Adrenal gland (tissue), 12 donors: Measurements from ENCODE around the gene CMKLR1. TPM values are rescaled to one million over a fixed set of nuclear protein-coding genes. Genes with fewer than 3 reads are reported as not detected.

ENCODE experiments used
- DNase-seq, 7 donors: peaks; one replicate each; pipeline ENCODE4 v3.0.0-alpha.2; 2019 to 2020
- H3K27ac ChIP-seq, 5 donors: fragments of 200-600 bp; sonication (generic) in 4 of 5; 1 replicate in 3 of 5; 2 replicates in 2 of 5; pipeline versions ENCODE4 v1.5.1 to v1.8.0; 2016 to 2020; ENCODE audit warnings: mild to moderate bottlenecking in 1 of 5
- H3K27me3 ChIP-seq: fragments of 200-600 bp; 2 replicates; pipeline ENCODE4 v1.8.0; 2021
- H3K36me3 ChIP-seq, 2 donors: fragments of 200-600 bp; replicated peaks in 1 of 2; 1 replicate in 1 of 2; 2 replicates in 1 of 2; pipeline versions ENCODE4 v1.5.1 to v1.8.0; 2018 to 2022
- H3K4me1 ChIP-seq, 2 donors: fragments of 200-600 bp; replicated peaks in 1 of 2; 1 replicate in 1 of 2; 2 replicates in 1 of 2; pipeline versions ENCODE4 v1.5.1 to v1.8.0; 2018 to 2021
- H3K4me3 ChIP-seq, 4 donors: fragments of 200-600 bp; sonication (generic) in 3 of 4; one replicate each; pipeline ENCODE4 v1.5.1; 2016 to 2018
- H3K9me3 ChIP-seq, 3 donors: fragments of 200-600 bp; sonication (generic) in 1 of 3; replicated peaks in 1 of 3; 1 replicate in 2 of 3; 2 replicates in 1 of 3; pipeline versions ENCODE4 v1.5.1 to v1.8.0; 2016 to 2021
- CTCF ChIP-seq, 6 experiments: fragments of 450-650 bp in 4 of 6; fragments of 200-600 bp in 2 of 6; sonication (generic) in 1 of 6; IDR thresholded peaks; 1 replicate in 5 of 6; 2 replicates in 1 of 6; pipeline versions ENCODE4 v1.5.1 to v1.8.0; 2016 to 2021; ENCODE audit warnings: antibody characterized with exemption in 6 of 6, mild to moderate bottlenecking in 2 of 6, moderate library complexity in 1 of 6
- POLR2A ChIP-seq, 2 donors: fragments of 450-650 bp; IDR thresholded peaks; one replicate each; pipeline ENCODE4 v1.6.1; 2017; ENCODE audit warnings: antibody characterized with exemption in 2 of 2, mild to moderate bottlenecking in 2 of 2, moderate library complexity in 1 of 2
- WGBS, 4 donors: extraction: QIAGEN DNeasy Blood & Tissue Kit in 2 of 4; methylation state at CpG; one replicate each; pipeline versions ENCODE4 v1.1.5 to v1.1.7; 2013 to 2017; 5-methylcytosine and 5-hydroxymethylcytosine counted together
- intact Hi-C, 2 donors: fragments of 100-400 bp; cut with DNase I; formaldehyde crosslinking; loops; one replicate each; pipeline versions ENCODE4 v1.14.1 to v1.15.0; 2022 to 2023
- polyA plus RNA-seq, 3 donors: library from polyadenylated mRNA; stranded (reverse); fragments of 200-250 nt in 2 of 3; fragments of 350-450 nt in 1 of 3; fragmentation: Illumina TruSeq in 1 of 3; extraction: RNeasy Lipid Tissue Mini Kit (QIAGEN cat#74804) in 1 of 3; gene quantifications; one replicate each; pipeline ENCODE4 v1.2.3, GENCODE V29; 2013 to 2014
- total RNA-seq, 9 donors: library from RNA; depleted of rRNA in 4 of 9; stranded (reverse); fragments of >200 nt in 4 of 9; fragments of 120-200 nt in 1 of 9; fragmentation: NEBNext Ultra II Directional in 1 of 9; extraction: Animal tissue kit (Norgen Biotek cat#: 25700) in 1 of 9; gene quantifications; one replicate each; pipeline versions ENCODE4 v1.1.0 to v1.2.4, GENCODE V29; 2013 to 2023
- donor health status: healthy with polysubstance abuse.
- donor health status: Bipolar disorder and iron deficiency.
- donor health status: DM: yes; HTN: yes; CAD: no.
- donor health status: DM: no; HTN: no; CAD: no.
- donor health status: DM: no; HTN: no; CAD: no.
- donor health status: DM: yes; HTN: yes; CAD: no.

CMKLR1 gene
- total and polyA plus RNA-seq, 12 donors = 2.1 to 26.6 (median 17.0) TPM

DNA sequence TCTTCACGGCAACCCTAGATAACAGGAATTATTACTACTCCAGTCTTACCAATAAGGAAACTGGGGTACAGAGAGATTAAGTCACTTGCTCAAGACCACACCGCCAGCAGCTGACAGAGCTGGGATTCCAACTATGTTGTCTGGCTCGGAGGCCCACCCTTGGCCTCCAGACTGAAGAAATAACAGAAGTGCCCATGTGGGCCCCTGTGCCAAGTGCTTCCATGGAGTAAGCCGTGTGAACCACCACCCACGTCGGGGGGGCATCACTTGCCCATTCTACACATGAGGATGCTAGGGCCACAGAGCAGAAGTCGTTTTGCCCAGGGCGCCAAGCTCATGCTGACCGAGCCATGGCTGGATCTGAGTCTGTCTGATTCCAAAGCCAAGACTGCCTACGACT is 926 bp upstream of the CMKLR1 start:
- 63 to 71% (median 67%) methylated on average over 7 to 10 of the region's 10 CpGs for WGBS, 4 donors
- intact Hi-C loops = no loop called here
- Histone ChIP-seq H3K36me3 (no peaks in the 10 kb centered on the region), H3K4me1 (no peaks in the 10 kb centered on the region), H3K27me3 (no peaks in the 10 kb centered on the region), H3K4me3 (no peak overlapping the region), H3K9me3 (no peaks in the 10 kb centered on the region), H3K27ac (no peak overlapping the region)
- TF ChIP-seq CTCF (IDR thresholded peaks at IDR 0.05) = no peak
- no peak for TF ChIP-seq POLR2A (IDR thresholded peaks at IDR 0.05)
- DNase-seq = peak in 3 of 7 donors; percentile 29 to 59 (median 36)

- intact Hi-C loops = no loop called here
- Histone ChIP-seq H3K4me1 (peaks cover 0 to 16% of the 10 kb centered on the region in 2 donors), H3K27ac (peak overlapping the region in 3 of 5 donors; percentile 53 to 76 (median 58)), H3K9me3 (no peaks in the 10 kb centered on the region), H3K27me3 (no peaks in the 10 kb centered on the region), H3K36me3 (no peaks in the 10 kb centered on the region), H3K4me3 (peak overlapping the region in 1 of 4 donors; percentile 52)
- TF ChIP-seq POLR2A (IDR thresholded peaks at IDR 0.05) (peak in 1 of 2 donors; percentile 13), CTCF (IDR thresholded peaks at IDR 0.05) (peak; percentile 24 to 54 (median 44))
- peak in 5 of 7 donors; percentile 23 to 62 (median 31) for DNase-seq
- 47 to 66% (median 57%) methylated on average over 9 of the region's 9 CpGs for WGBS, 4 donors
Observed at GRCh38 chr12:108337235-108338223, 1.6 kb downstream of the CMKLR1 start.

- TF ChIP-seq CTCF (IDR thresholded peaks at IDR 0.05) (no peak), POLR2A (IDR thresholded peaks at IDR 0.05) (no peak)
- H3K9me3 ChIP-seq = no peaks in the 10 kb centered on the region
- H3K4me3 ChIP-seq = no peak overlapping the region
- intact Hi-C loops = no loop called here
- no peaks in the 10 kb centered on the region for H3K36me3 ChIP-seq
- WGBS, 4 donors = 53 to 73% (median 60%) methylated on average over 4 of the region's 4 CpGs
- H3K4me1 ChIP-seq = peaks cover 0 to 16% of the 10 kb centered on the region in 2 donors
- peak in 1 of 7 donors; percentile 21 for DNase-seq
- no peaks in the 10 kb centered on the region for H3K27me3 ChIP-seq
- H3K27ac ChIP-seq = peak overlapping the region in 2 of 5 donors; percentile 21 to 83
Observed at GRCh38 chr12:108335349-108336119, 3.6 kb downstream of the CMKLR1 start.
